ENCODE data around the gene TEX22.

Gene TEX22

GRCh38 chr14:105409364-105409763, 11.0 kb downstream of the TEX22 start:
- H3K27me3 ChIP-seq (ENCODE audit: control insufficient read depth in 1 of 2, insufficient read depth in 2 of 2, low read length in 2 of 2): peaks cover 24 to 26% of the 10 kb centered on the region in 2 donors
- H3K9me3 ChIP-seq (ENCODE audit: control insufficient read depth in 2 of 2, low read length in 2 of 2): peaks cover 0 to 6% of the 10 kb centered on the region in 2 donors
- peaks cover 11% of the 10 kb centered on the region for H3K4me1 ChIP-seq (ENCODE audit: control insufficient read depth, insufficient read depth, low read length)
- H3K36me3 ChIP-seq (ENCODE audit: control insufficient read depth in 2 of 2, insufficient read depth in 2 of 2, low read length in 2 of 2): no peaks in the 10 kb centered on the region
- no peak overlapping the region for H3K4me3 ChIP-seq (ENCODE audit: low read length in 2 of 2)
- H3K27ac ChIP-seq (ENCODE audit: low read length): no peak overlapping the region
- no peak overlapping the region for H3K9ac ChIP-seq (ENCODE audit: low read length in 2 of 2)

- H3K36me3 ChIP-seq (ENCODE audit: control insufficient read depth in 2 of 2, insufficient read depth in 2 of 2, low read length in 2 of 2): no peaks in the 10 kb centered on the region
- no peak overlapping the region for H3K4me3 ChIP-seq (ENCODE audit: low read length in 2 of 2)
- H3K9ac ChIP-seq (ENCODE audit: low read length in 2 of 2): no peak overlapping the region
- no peaks in the 10 kb centered on the region for H3K9me3 ChIP-seq (ENCODE audit: control insufficient read depth in 2 of 2, low read length in 2 of 2)
- H3K4me1 ChIP-seq (ENCODE audit: control insufficient read depth, insufficient read depth, low read length): peaks cover 14% of the 10 kb centered on the region
- H3K27ac ChIP-seq (ENCODE audit: low read length): no peak overlapping the region
- peaks cover 24 to 26% of the 10 kb centered on the region in 2 donors for H3K27me3 ChIP-seq (ENCODE audit: control insufficient read depth in 1 of 2, insufficient read depth in 2 of 2, low read length in 2 of 2)
Measured at GRCh38 chr14:105410642-105411016, 12.3 kb downstream of the TEX22 start.

DNA sequence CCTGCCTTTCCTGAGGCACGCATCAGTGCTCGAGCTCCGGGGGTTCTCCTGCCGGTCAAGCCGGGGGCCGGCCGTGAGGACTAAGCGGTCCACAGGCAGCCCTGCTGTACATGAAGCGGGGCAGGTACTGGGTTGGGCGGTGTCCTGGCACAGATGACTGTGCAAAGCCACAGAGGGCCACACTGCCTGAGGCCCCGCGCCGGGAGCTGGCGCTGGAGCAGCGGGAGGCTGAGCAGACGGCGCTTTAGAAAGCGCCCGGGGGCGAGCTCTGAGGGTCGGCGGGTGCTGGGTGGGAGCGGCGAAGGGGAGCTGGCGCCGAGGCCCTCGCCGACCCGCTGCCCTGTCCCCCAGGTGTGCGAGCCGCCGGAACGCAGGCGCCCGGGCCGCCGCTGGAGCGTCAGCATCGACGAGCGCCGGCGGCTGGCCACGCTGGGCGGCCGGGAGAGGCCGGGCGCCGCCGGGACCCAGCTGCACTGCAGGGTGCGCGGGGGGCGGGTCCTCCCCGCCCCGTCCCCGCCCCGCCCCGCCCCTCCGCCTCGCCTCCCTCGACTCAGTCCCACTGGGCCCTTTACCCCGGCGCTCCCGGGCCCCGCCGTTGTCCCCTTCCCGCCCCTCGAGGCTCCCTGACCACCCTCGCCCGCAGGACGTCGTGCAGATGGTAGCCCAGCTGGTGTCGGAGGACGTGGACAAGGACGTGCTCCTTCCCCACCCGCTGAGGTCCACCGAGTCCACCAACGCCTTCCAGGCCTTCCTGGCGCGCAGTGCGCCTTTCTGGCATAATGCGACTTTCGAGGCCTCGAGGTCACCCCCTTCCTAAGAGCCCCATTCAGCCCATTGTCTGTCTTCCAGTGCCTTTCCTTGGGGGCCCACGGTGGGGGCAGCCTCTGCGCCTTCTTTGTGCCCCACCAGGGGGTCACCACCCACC, 12.9 kb downstream of the TEX22 start:
- Histone ChIP-seq H3K9me3 (ENCODE audit: control insufficient read depth in 2 of 2, low read length in 2 of 2) (no peaks in the 10 kb centered on the region), H3K4me1 (ENCODE audit: control insufficient read depth, insufficient read depth, low read length) (peaks cover 14% of the 10 kb centered on the region), H3K36me3 (ENCODE audit: control insufficient read depth in 2 of 2, insufficient read depth in 2 of 2, low read length in 2 of 2) (no peaks in the 10 kb centered on the region), H3K4me3 (ENCODE audit: low read length in 2 of 2) (peak overlapping the region; percentile 19 to 52), H3K9ac (ENCODE audit: low read length in 2 of 2) (no peak overlapping the region), H3K27me3 (ENCODE audit: control insufficient read depth in 1 of 2, insufficient read depth in 2 of 2, low read length in 2 of 2) (peaks cover 24 to 26% of the 10 kb centered on the region in 2 donors), H3K27ac (ENCODE audit: low read length) (no peak overlapping the region)

GRCh38 chr14:105411985-105412770, 13.8 kb downstream of the TEX22 start:
- Histone ChIP-seq H3K27ac (ENCODE audit: low read length) (no peak overlapping the region), H3K9ac (ENCODE audit: low read length in 2 of 2) (no peak overlapping the region), H3K4me3 (ENCODE audit: low read length in 2 of 2) (no peak overlapping the region)

GRCh38 chr14:105412771-105413543, 14.6 kb downstream of the TEX22 start:
- Histone ChIP-seq H3K9ac (ENCODE audit: low read length in 2 of 2) (no peak overlapping the region), H3K4me1 (ENCODE audit: control insufficient read depth, insufficient read depth, low read length) (peaks cover 14% of the 10 kb centered on the region), H3K27ac (ENCODE audit: low read length) (no peak overlapping the region), H3K36me3 (ENCODE audit: control insufficient read depth in 2 of 2, insufficient read depth in 2 of 2, low read length in 2 of 2) (no peaks in the 10 kb centered on the region), H3K9me3 (ENCODE audit: control insufficient read depth in 2 of 2, low read length in 2 of 2) (no peaks in the 10 kb centered on the region), H3K27me3 (ENCODE audit: control insufficient read depth in 1 of 2, insufficient read depth in 2 of 2, low read length in 2 of 2) (peaks cover 24 to 26% of the 10 kb centered on the region in 2 donors), H3K4me3 (ENCODE audit: low read length in 2 of 2) (no peak overlapping the region)

More at GRCh38 chr14:105411985-105412770, 13.8 kb downstream of the TEX22 start:
- peaks cover 14% of the 10 kb centered on the region for H3K4me1 ChIP-seq (ENCODE audit: control insufficient read depth, insufficient read depth, low read length)
- H3K27me3 ChIP-seq (ENCODE audit: control insufficient read depth in 1 of 2, insufficient read depth in 2 of 2, low read length in 2 of 2): peaks cover 24 to 26% of the 10 kb centered on the region in 2 donors
- no peaks in the 10 kb centered on the region for H3K9me3 ChIP-seq (ENCODE audit: control insufficient read depth in 2 of 2, low read length in 2 of 2)
- no peaks in the 10 kb centered on the region for H3K36me3 ChIP-seq (ENCODE audit: control insufficient read depth in 2 of 2, insufficient read depth in 2 of 2, low read length in 2 of 2)

DNA sequence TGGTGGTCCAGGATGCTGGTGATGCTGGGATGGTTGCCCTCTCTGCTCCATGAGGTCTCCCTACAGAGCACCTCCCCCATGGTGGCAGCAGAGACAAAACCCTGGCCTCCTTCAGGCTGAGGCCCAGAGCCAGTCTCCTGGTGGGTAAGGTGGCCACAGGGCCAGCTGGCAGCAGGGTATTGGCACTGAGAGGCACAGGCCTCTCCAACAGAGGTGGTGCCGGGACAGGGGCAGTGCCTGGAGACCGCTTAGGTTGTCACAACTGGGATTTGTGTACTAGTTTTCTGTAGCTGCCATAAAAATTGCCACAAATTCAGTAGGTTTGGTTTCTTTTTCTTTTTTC, 15.2 kb downstream of the TEX22 start:
- H3K4me3 ChIP-seq (ENCODE audit: low read length in 2 of 2): no peak overlapping the region
- peaks cover 24 to 26% of the 10 kb centered on the region in 2 donors for H3K27me3 ChIP-seq (ENCODE audit: control insufficient read depth in 1 of 2, insufficient read depth in 2 of 2, low read length in 2 of 2)
- no peak overlapping the region for H3K9ac ChIP-seq (ENCODE audit: low read length in 2 of 2)
- H3K36me3 ChIP-seq (ENCODE audit: control insufficient read depth in 2 of 2, insufficient read depth in 2 of 2, low read length in 2 of 2): no peaks in the 10 kb centered on the region
- no peak overlapping the region for H3K27ac ChIP-seq (ENCODE audit: low read length)
- no peaks in the 10 kb centered on the region for H3K9me3 ChIP-seq (ENCODE audit: control insufficient read depth in 2 of 2, low read length in 2 of 2)
- peaks cover 16% of the 10 kb centered on the region for H3K4me1 ChIP-seq (ENCODE audit: control insufficient read depth, insufficient read depth, low read length)

DNA sequence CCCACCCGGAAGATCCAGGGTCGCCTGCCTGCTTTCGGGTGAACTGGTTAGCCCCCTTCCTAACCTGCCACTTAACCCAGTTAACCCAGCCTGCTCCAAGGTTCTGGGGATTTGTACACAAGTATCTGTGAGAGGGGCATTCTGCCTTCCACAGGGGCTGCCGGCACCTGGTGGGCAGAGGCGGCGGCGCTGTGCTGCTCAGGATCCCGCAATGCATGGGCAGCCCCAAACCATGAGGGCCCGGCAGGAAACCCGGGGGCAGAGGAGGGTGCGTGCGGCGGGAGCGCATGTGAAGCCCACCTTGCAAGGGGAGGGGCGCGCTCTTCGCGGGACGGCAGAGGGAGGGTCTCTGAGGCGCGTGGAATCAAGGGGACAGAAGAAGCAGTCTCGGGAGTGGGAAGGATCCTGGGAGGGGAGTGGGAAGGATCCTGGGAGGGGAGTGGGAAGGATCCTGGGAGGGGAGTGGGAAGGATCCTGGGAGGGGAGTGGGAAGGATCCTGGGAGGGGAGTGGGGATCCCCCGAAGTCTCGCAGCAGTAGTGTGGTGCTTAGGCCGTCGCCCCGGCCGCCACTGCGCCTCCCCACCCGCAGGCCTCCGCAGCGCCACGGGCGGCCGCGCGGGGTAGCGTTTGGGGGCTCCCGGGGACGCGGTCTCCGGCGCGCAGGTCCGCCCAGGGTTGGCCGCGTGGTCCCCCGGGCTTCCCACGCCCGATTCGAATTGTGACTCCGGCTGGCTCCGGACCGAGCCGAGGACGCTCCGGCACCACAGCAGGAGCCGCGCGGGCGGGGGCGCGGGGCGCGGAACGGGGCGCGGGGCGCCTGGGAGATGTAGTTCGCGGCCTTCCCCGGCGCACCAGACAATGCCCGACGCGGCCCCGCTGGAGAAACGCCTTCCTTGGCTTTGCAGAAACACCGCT, 16.4 kb downstream of the TEX22 start:
- H3K27me3 ChIP-seq (ENCODE audit: control insufficient read depth in 1 of 2, insufficient read depth in 2 of 2, low read length in 2 of 2): peaks cover 24 to 26% of the 10 kb centered on the region in 2 donors
- H3K9ac ChIP-seq (ENCODE audit: low read length in 2 of 2): peak overlapping the region; percentile 42 to 55
- H3K27ac ChIP-seq (ENCODE audit: low read length): no peak overlapping the region
- H3K4me1 ChIP-seq (ENCODE audit: control insufficient read depth, insufficient read depth, low read length): peaks cover 26% of the 10 kb centered on the region
- H3K36me3 ChIP-seq (ENCODE audit: control insufficient read depth in 2 of 2, insufficient read depth in 2 of 2, low read length in 2 of 2): no peaks in the 10 kb centered on the region
- peak overlapping the region; percentile 46 to 66 for H3K4me3 ChIP-seq (ENCODE audit: low read length in 2 of 2)
- H3K9me3 ChIP-seq (ENCODE audit: control insufficient read depth in 2 of 2, low read length in 2 of 2): no peaks in the 10 kb centered on the region

DNA sequence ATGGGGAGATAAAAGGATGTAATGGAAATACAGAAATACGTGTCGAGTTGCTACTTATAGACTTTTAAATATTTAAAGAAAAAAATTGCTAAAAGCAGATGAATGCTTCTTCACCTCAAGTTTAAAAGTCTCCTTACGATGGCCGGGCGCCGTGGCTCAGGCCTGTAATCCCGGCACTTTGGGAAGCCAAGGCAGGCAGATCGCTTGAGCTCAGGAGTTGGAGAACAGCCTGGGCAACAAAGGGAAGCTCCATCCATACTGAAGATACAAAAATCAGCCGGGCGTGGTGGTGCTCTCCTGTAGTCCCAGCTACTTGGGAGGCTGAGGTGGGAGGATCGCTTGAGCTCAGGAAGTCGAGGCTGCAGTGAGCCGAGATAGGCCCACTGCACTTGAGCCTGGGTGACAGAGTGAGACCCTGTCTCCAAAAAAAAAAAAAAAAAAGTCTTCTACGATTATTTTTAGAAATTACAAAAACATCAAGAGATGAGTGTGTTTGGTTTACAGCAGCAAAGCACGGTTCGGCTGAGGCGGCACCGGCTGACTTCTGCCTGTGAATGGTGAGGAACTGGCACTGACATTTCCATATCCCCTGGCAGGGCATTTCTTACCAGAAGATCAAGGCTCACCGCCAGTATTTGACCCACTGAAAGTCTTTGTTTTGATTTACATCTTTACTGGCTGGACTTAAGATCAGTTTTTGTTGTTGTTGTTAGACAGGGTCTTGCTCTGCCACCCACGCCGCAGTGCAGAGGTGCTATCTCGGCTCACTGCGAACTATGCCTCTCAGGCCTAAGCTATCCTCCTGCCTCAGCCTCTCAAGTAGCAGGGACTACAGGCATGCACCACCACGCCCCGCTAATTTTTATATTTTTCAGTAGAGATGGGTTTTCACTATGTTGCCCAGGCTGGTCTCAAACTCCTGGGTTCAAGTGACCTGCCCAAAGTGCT, 17.4 kb downstream of the TEX22 start:
- Histone ChIP-seq H3K4me1 (ENCODE audit: control insufficient read depth, insufficient read depth, low read length) (peaks cover 30% of the 10 kb centered on the region), H3K9me3 (ENCODE audit: control insufficient read depth in 2 of 2, low read length in 2 of 2) (no peaks in the 10 kb centered on the region), H3K27ac (ENCODE audit: low read length) (no peak overlapping the region), H3K9ac (ENCODE audit: low read length in 2 of 2) (peak overlapping the region; percentile 42 to 55), H3K4me3 (ENCODE audit: low read length in 2 of 2) (peak overlapping the region; percentile 46 to 66), H3K36me3 (ENCODE audit: control insufficient read depth in 2 of 2, insufficient read depth in 2 of 2, low read length in 2 of 2) (no peaks in the 10 kb centered on the region), H3K27me3 (ENCODE audit: control insufficient read depth in 1 of 2, insufficient read depth in 2 of 2, low read length in 2 of 2) (peaks cover 17 to 22% of the 10 kb centered on the region in 2 donors)

- no peak overlapping the region for H3K9ac ChIP-seq (ENCODE audit: low read length in 2 of 2)
- peaks cover 13 to 15% of the 10 kb centered on the region in 2 donors for H3K27me3 ChIP-seq (ENCODE audit: control insufficient read depth in 1 of 2, insufficient read depth in 2 of 2, low read length in 2 of 2)
- no peaks in the 10 kb centered on the region for H3K9me3 ChIP-seq (ENCODE audit: control insufficient read depth in 2 of 2, low read length in 2 of 2)
- H3K36me3 ChIP-seq (ENCODE audit: control insufficient read depth in 2 of 2, insufficient read depth in 2 of 2, low read length in 2 of 2): no peaks in the 10 kb centered on the region
- no peak overlapping the region for H3K27ac ChIP-seq (ENCODE audit: low read length)
- peaks cover 31% of the 10 kb centered on the region for H3K4me1 ChIP-seq (ENCODE audit: control insufficient read depth, insufficient read depth, low read length)
- no peak overlapping the region for H3K4me3 ChIP-seq (ENCODE audit: low read length in 2 of 2)
Measured at GRCh38 chr14:105416671-105417070, 18.3 kb downstream of the TEX22 start.
